ENCODE data around the gene GABRG3. TPM values are rescaled to one million over a fixed set of nuclear protein-coding genes. Genes with fewer than 3 reads are reported as not detected.
"Not testable (repeated sequence)": the region's sequence is repeated elsewhere in the genome, so short reads cannot be mapped to it uniquely, and the experiment has no call there.

GABRG3 gene
- total RNA-seq, 1 donor from 2014 or later = not detected

GRCh38 chr15:27328608-27329007, 357.6 kb downstream of the GABRG3 start:
- no peak for DNase-seq (ENCODE audit: low read depth in 2 of 2)

- no peak for DNase-seq (ENCODE audit: low read depth in 2 of 2)
These were observed 359.3 kb downstream of the GABRG3 start for GRCh38 chr15:27330326-27330725.

- no peak for DNase-seq (ENCODE audit: low read depth in 2 of 2)
These were observed 365.7 kb downstream of the GABRG3 start for GRCh38 chr15:27336676-27337075.

GRCh38 chr15:27339138-27339537, 368.2 kb downstream of the GABRG3 start:
- no peak for DNase-seq (ENCODE audit: low read depth in 2 of 2)

GRCh38 chr15:27341780-27342343, 370.9 kb downstream of the GABRG3 start:
- DNase-seq (ENCODE audit: low read depth in 2 of 2) = no peak

- no peak for DNase-seq (ENCODE audit: low read depth in 2 of 2)
These were observed 372.0 kb downstream of the GABRG3 start for GRCh38 chr15:27342991-27343390.

GRCh38 chr15:27352136-27352535, 381.2 kb downstream of the GABRG3 start:
- no peak for DNase-seq (ENCODE audit: low read depth in 2 of 2)

GRCh38 chr15:27353856-27354255, 382.9 kb downstream of the GABRG3 start:
- DNase-seq (ENCODE audit: low read depth in 2 of 2) = no peak

- DNase-seq (ENCODE audit: low read depth in 2 of 2) = no peak
These were observed 387.9 kb downstream of the GABRG3 start for GRCh38 chr15:27358751-27359434.

- no peak for DNase-seq (ENCODE audit: low read depth in 2 of 2)
These were observed 388.6 kb downstream of the GABRG3 start for GRCh38 chr15:27359586-27359985.

- no peak for DNase-seq (ENCODE audit: low read depth in 2 of 2)
These were observed 389.3 kb downstream of the GABRG3 start for GRCh38 chr15:27360316-27360715.

GRCh38 chr15:27361438-27361837, 390.5 kb downstream of the GABRG3 start:
- no peak for DNase-seq (ENCODE audit: low read depth in 2 of 2)

GRCh38 chr15:27365456-27365855, 394.5 kb downstream of the GABRG3 start:
- DNase-seq (ENCODE audit: low read depth in 2 of 2) = no peak

GRCh38 chr15:27377391-27377790, 406.4 kb downstream of the GABRG3 start:
- DNase-seq (ENCODE audit: low read depth in 2 of 2) = not testable (repeated sequence)

- DNase-seq (ENCODE audit: low read depth in 2 of 2) = no peak
These were observed 411.5 kb downstream of the GABRG3 start for GRCh38 chr15:27382361-27383025.

GRCh38 chr15:27383726-27384125, 412.7 kb downstream of the GABRG3 start:
- no peak for DNase-seq (ENCODE audit: low read depth in 2 of 2)

- no peak for DNase-seq (ENCODE audit: low read depth in 2 of 2)
These were observed 421.2 kb downstream of the GABRG3 start for GRCh38 chr15:27392163-27392562.

GRCh38 chr15:27396521-27396920, 425.5 kb downstream of the GABRG3 start:
- no peak for DNase-seq (ENCODE audit: low read depth in 2 of 2)

- no peak for DNase-seq (ENCODE audit: low read depth in 2 of 2)
These were observed 426.0 kb downstream of the GABRG3 start for GRCh38 chr15:27396996-27397395.

GRCh38 chr15:27398631-27399161, 427.7 kb downstream of the GABRG3 start:
- DNase-seq (ENCODE audit: low read depth in 2 of 2) = no peak

GRCh38 chr15:27399241-27399640, 428.3 kb downstream of the GABRG3 start:
- DNase-seq (ENCODE audit: low read depth in 2 of 2) = no peak

- no peak for DNase-seq (ENCODE audit: low read depth in 2 of 2)
These were observed 430.5 kb downstream of the GABRG3 start for GRCh38 chr15:27401471-27401870.

- DNase-seq (ENCODE audit: low read depth in 2 of 2) = no peak
These were observed 437.4 kb downstream of the GABRG3 start for GRCh38 chr15:27408428-27408827.
